PC-9 (cell line): ENCODE results near the gene JUND. TPM values are rescaled to one million over a fixed set of nuclear protein-coding genes. Genes with fewer than 3 reads are reported as not detected.

ENCODE experiments used
- BruUV-seq: library from RNA; stranded (reverse); fragments of 400-500 nt; replicated peaks from 2 replicates; lab custom pipeline; 2021; lab: Mats Ljungman, UMichigan
- CTCF ChIA-PET: fragments of 300-600 bp; sonication (Branson Sonifier 250); formaldehyde crosslinking; loops from one replicate; lab custom pipeline; 2022; ENCODE audit warnings: antibody characterized with exemption; lab: Charles Lee
- POLR2A ChIA-PET: fragments of 300-600 bp; sonication (Branson Sonifier 250); formaldehyde crosslinking; loops from one replicate; lab custom pipeline; 2022; ENCODE audit warnings: antibody characterized with exemption; ENCODE audit not compliant: unreplicated experiment; lab: Charles Lee
- DNase-seq, 2 experiments: peaks; one replicate each; pipeline versions ENCODE4 v3.0.0 to v3.0.0-alpha.2; 2015 to 2022; ENCODE audit warnings: mixed read lengths in 1 of 2
- H2AFZ ChIP-seq: fragments of 200-600 bp; sonication (generic); 2 replicates; pipeline ENCODE4 v1.8.1; 2017; ENCODE audit warnings: antibody characterized with exemption
- H3F3A ChIP-seq: fragments of 200-600 bp; sonication (generic); 2 replicates; pipeline ENCODE4 v1.8.1; 2017; ENCODE audit warnings: antibody characterized with exemption, mild to moderate bottlenecking, low read depth; ENCODE audit not compliant: insufficient read depth
- H3K27ac ChIP-seq: fragments of 200-600 bp; sonication (generic); 2 replicates; pipeline ENCODE4 v1.6.1; 2016; ENCODE audit warnings: mixed run types
- H3K27me3 ChIP-seq: fragments of 200-600 bp; sonication (generic); 2 replicates; pipeline ENCODE4 v1.6.1; 2016; ENCODE audit warnings: low read depth, mixed run types; ENCODE audit not compliant: insufficient read depth
- H3K36me3 ChIP-seq: fragments of 200-600 bp; sonication (generic); 2 replicates; pipeline ENCODE4 v1.6.1; 2016; ENCODE audit warnings: low read depth, mixed run types
- H3K4me1 ChIP-seq: fragments of 200-600 bp; sonication (generic); replicated peaks from 2 replicates; pipeline ENCODE4 v1.6.1; 2016; ENCODE audit warnings: mixed run types; ENCODE audit not compliant: insufficient read depth
- H3K4me2 ChIP-seq: fragments of 200-600 bp; sonication (generic); 2 replicates; pipeline ENCODE4 v1.6.1; 2017; ENCODE audit warnings: mixed run types
- H3K4me3 ChIP-seq: fragments of 200-600 bp; sonication (generic); 2 replicates; pipeline ENCODE4 v1.6.1; 2016; ENCODE audit warnings: mixed run types
- H3K79me2 ChIP-seq: fragments of 200-600 bp; sonication (generic); 2 replicates; pipeline ENCODE4 v1.6.1; 2017; ENCODE audit warnings: low read depth, mixed run types
- H3K9me2 ChIP-seq: fragments of 200-600 bp; sonication (generic); 2 replicates; pipeline ENCODE4 v1.8.1; 2017; ENCODE audit warnings: mild to moderate bottlenecking; ENCODE audit not compliant: insufficient read depth
- H3K9me3 ChIP-seq: fragments of 200-600 bp; sonication (generic); 2 replicates; pipeline ENCODE4 v1.8.1; 2016; ENCODE audit warnings: low read depth; ENCODE audit not compliant: insufficient read depth
- H4K20me1 ChIP-seq: fragments of 200-600 bp; sonication (generic); 2 replicates; pipeline ENCODE4 v1.8.1; 2017; ENCODE audit not compliant: insufficient read depth
- CTCF ChIP-seq: fragments of 200-600 bp; sonication (generic); conservative IDR thresholded peaks from 2 replicates; pipeline ENCODE4 v1.6.1; 2017; ENCODE audit warnings: mixed run types, antibody characterized with exemption, mild to moderate bottlenecking, moderate library complexity
- EZH2 ChIP-seq: fragments of 200-600 bp; sonication (generic); IDR thresholded peaks from 2 replicates; pipeline ENCODE4 v1.8.0; 2017; ENCODE audit warnings: antibody characterized with exemption, low read depth
- intact Hi-C: fragments of 100-400 bp; cut with micrococcal nuclease; formaldehyde crosslinking; loops from one replicate; pipeline ENCODE4 v1.10.0; 2022; ENCODE audit not compliant: unreplicated experiment
- total RNA-seq: library from RNA; stranded (reverse); gene quantifications from 2 replicates; pipeline ENCODE4 v1.2.3, GENCODE V29; 2021

The JUND gene
- total RNA-seq, 1 experiment from 2014 or later = 115 TPM

- BruUV-seq = no TSS peak
- H3F3A ChIP-seq = peaks cover 48% of the 10 kb centered on the region
- H3K4me3 ChIP-seq = no peak overlapping the region
- no peaks in the 10 kb centered on the region for H4K20me1 ChIP-seq
- no peaks in the 10 kb centered on the region for H3K9me2 ChIP-seq
- no peak for TF ChIP-seq EZH2
- no peak for TF ChIP-seq CTCF
- H2AFZ ChIP-seq = no peak overlapping the region
- H3K27me3 ChIP-seq = no peaks in the 10 kb centered on the region
- no peaks in the 10 kb centered on the region; the same call in 1 of the 2 replicates for H3K79me2 ChIP-seq
- ChIA-PET POLR2A (no interaction called here), CTCF (no interaction called here)
- intact Hi-C loops = no loop called here
- DNase-seq = no peak
- no peaks in the 10 kb centered on the region for H3K9me3 ChIP-seq
- no peak overlapping the region for H3K4me2 ChIP-seq
- H3K27ac ChIP-seq = no peak overlapping the region
- H3K4me1 ChIP-seq = peaks cover 47% of the 10 kb centered on the region
- no peaks in the 10 kb centered on the region for H3K36me3 ChIP-seq
These were observed 18.2 kb upstream of the JUND start for GRCh38 chr19:18299654-18300053.

- CTCF ChIA-PET = no interaction called here
- H2AFZ ChIP-seq = no peak overlapping the region
- intact Hi-C loops = no loop called here
- no peak overlapping the region for H3K4me2 ChIP-seq
- H3K4me1 ChIP-seq = peaks cover 43% of the 10 kb centered on the region
- no peaks in the 10 kb centered on the region for H3K9me3 ChIP-seq
- POLR2A ChIA-PET = no interaction called here
- H4K20me1 ChIP-seq = no peaks in the 10 kb centered on the region
- no TSS peak for BruUV-seq
- TF ChIP-seq CTCF = no peak
- no peak for TF ChIP-seq EZH2
- H3K4me3 ChIP-seq = no peak overlapping the region
- H3F3A ChIP-seq = peaks cover 46% of the 10 kb centered on the region
- H3K9me2 ChIP-seq = no peaks in the 10 kb centered on the region
- H3K36me3 ChIP-seq = no peaks in the 10 kb centered on the region
- H3K79me2 ChIP-seq = no peaks in the 10 kb centered on the region; the same call in 1 of the 2 replicates
- no peak for DNase-seq
- no peaks in the 10 kb centered on the region for H3K27me3 ChIP-seq
- H3K27ac ChIP-seq = no peak overlapping the region; the same call in 1 of the 2 replicates
These were observed 17.2 kb upstream of the JUND start for GRCh38 chr19:18298601-18299000.

- no TSS peak for BruUV-seq
- Histone ChIP-seq H3K4me3 (no peak overlapping the region), H3K4me1 (peaks cover 45% of the 10 kb centered on the region), H3K4me2 (no peak overlapping the region), H3K27me3 (no peaks in the 10 kb centered on the region), H2AFZ (no peak overlapping the region), H3K27ac (no peak overlapping the region), H3K9me3 (no peaks in the 10 kb centered on the region), H3F3A (peaks cover 48% of the 10 kb centered on the region), H3K36me3 (no peaks in the 10 kb centered on the region), H3K79me2 (no peaks in the 10 kb centered on the region; the same call in 1 of the 2 replicates), H4K20me1 (no peaks in the 10 kb centered on the region), H3K9me2 (no peaks in the 10 kb centered on the region)
- no peak for DNase-seq
- CTCF ChIA-PET = no interaction called here
- TF ChIP-seq CTCF = no peak
- POLR2A ChIA-PET = no interaction called here
- intact Hi-C loops = no loop called here
These were observed 15.9 kb upstream of the JUND start for GRCh38 chr19:18297308-18297707.
